PC-9 (cell line): ENCODE data around the gene RHOT1. TPM values are rescaled to one million over a fixed set of nuclear protein-coding genes. Genes with fewer than 3 reads are reported as not detected.

Experiments used
- BruUV-seq: library from RNA; stranded (reverse); fragments of 400-500 nt; replicated peaks from 2 replicates; lab custom pipeline; 2021; lab: Mats Ljungman, UMichigan
- CTCF ChIA-PET: fragments of 300-600 bp; sonication (Branson Sonifier 250); formaldehyde crosslinking; loops from one replicate; lab custom pipeline; 2022; ENCODE audit warnings: antibody characterized with exemption; lab: Charles Lee
- POLR2A ChIA-PET: fragments of 300-600 bp; sonication (Branson Sonifier 250); formaldehyde crosslinking; loops from one replicate; lab custom pipeline; 2022; ENCODE audit warnings: antibody characterized with exemption; ENCODE audit not compliant: unreplicated experiment; lab: Charles Lee
- DNase-seq, 2 experiments: peaks; one replicate each; pipeline versions ENCODE4 v3.0.0 to v3.0.0-alpha.2; 2015 to 2022; ENCODE audit warnings: mixed read lengths in 1 of 2
- H2AFZ ChIP-seq: fragments of 200-600 bp; sonication (generic); 2 replicates; pipeline ENCODE4 v1.8.1; 2017; ENCODE audit warnings: antibody characterized with exemption
- H3F3A ChIP-seq: fragments of 200-600 bp; sonication (generic); 2 replicates; pipeline ENCODE4 v1.8.1; 2017; ENCODE audit warnings: antibody characterized with exemption, mild to moderate bottlenecking, low read depth; ENCODE audit not compliant: insufficient read depth
- H3K27ac ChIP-seq: fragments of 200-600 bp; sonication (generic); 2 replicates; pipeline ENCODE4 v1.6.1; 2016; ENCODE audit warnings: mixed run types
- H3K27me3 ChIP-seq: fragments of 200-600 bp; sonication (generic); 2 replicates; pipeline ENCODE4 v1.6.1; 2016; ENCODE audit warnings: low read depth, mixed run types; ENCODE audit not compliant: insufficient read depth
- H3K36me3 ChIP-seq: fragments of 200-600 bp; sonication (generic); 2 replicates; pipeline ENCODE4 v1.6.1; 2016; ENCODE audit warnings: low read depth, mixed run types
- H3K4me1 ChIP-seq: fragments of 200-600 bp; sonication (generic); replicated peaks from 2 replicates; pipeline ENCODE4 v1.6.1; 2016; ENCODE audit warnings: mixed run types; ENCODE audit not compliant: insufficient read depth
- H3K4me2 ChIP-seq: fragments of 200-600 bp; sonication (generic); 2 replicates; pipeline ENCODE4 v1.6.1; 2017; ENCODE audit warnings: mixed run types
- H3K4me3 ChIP-seq: fragments of 200-600 bp; sonication (generic); 2 replicates; pipeline ENCODE4 v1.6.1; 2016; ENCODE audit warnings: mixed run types
- H3K79me2 ChIP-seq: fragments of 200-600 bp; sonication (generic); 2 replicates; pipeline ENCODE4 v1.6.1; 2017; ENCODE audit warnings: low read depth, mixed run types
- H3K9me2 ChIP-seq: fragments of 200-600 bp; sonication (generic); 2 replicates; pipeline ENCODE4 v1.8.1; 2017; ENCODE audit warnings: mild to moderate bottlenecking; ENCODE audit not compliant: insufficient read depth
- H3K9me3 ChIP-seq: fragments of 200-600 bp; sonication (generic); 2 replicates; pipeline ENCODE4 v1.8.1; 2016; ENCODE audit warnings: low read depth; ENCODE audit not compliant: insufficient read depth
- H4K20me1 ChIP-seq: fragments of 200-600 bp; sonication (generic); 2 replicates; pipeline ENCODE4 v1.8.1; 2017; ENCODE audit not compliant: insufficient read depth
- EZH2 ChIP-seq: fragments of 200-600 bp; sonication (generic); IDR thresholded peaks from 2 replicates; pipeline ENCODE4 v1.8.0; 2017; ENCODE audit warnings: antibody characterized with exemption, low read depth
- intact Hi-C: fragments of 100-400 bp; cut with micrococcal nuclease; formaldehyde crosslinking; loops from one replicate; pipeline ENCODE4 v1.10.0; 2022; ENCODE audit not compliant: unreplicated experiment
- total RNA-seq: library from RNA; stranded (reverse); gene quantifications from 2 replicates; pipeline ENCODE4 v1.2.3, GENCODE V29; 2021
- TF ChIP-seq, protein P1 (sequence below): fragments of 200-600 bp; sonication (generic); conservative IDR thresholded peaks from 2 replicates; pipeline ENCODE4 v1.6.1; 2017; ENCODE audit warnings: mixed run types, antibody characterized with exemption, mild to moderate bottlenecking, moderate library complexity

Gene RHOT1
- total RNA-seq, 1 experiment from 2014 or later, result 28.3 TPM

DNA sequence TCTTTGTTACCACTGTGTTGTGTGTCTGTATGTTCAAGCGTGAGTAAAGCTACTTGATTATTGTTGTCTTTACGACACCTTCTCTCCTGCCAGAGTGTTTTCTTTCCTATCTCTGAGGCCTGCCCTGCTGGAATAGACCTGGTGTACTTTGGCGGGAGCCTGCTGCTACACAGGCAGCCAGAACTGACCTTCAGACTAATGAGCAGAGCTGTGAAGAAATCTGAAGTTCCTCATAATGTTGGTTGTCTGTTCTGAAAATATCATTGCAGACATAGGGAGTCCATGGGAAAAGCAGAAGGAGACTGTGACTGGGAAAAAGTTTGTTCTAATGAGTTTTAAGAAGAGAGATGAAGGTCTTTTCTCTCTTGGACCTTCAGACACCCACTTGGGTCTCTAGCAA, 9.8 kb downstream of the RHOT1 start:
- intact Hi-C loops, result no loop called here
- Histone ChIP-seq H3F3A (no peaks in the 10 kb centered on the region), H3K36me3 (no peaks in the 10 kb centered on the region), H3K9me3 (no peaks in the 10 kb centered on the region), H3K27ac (no peak overlapping the region), H3K79me2 (peaks cover 25% of the 10 kb centered on the region), H3K9me2 (no peaks in the 10 kb centered on the region), H2AFZ (no peak overlapping the region), H3K4me2 (no peak overlapping the region), H3K4me1 (no peaks in the 10 kb centered on the region), H4K20me1 (peaks cover 11% of the 10 kb centered on the region; the same call in 1 of the 2 replicates), H3K27me3 (no peaks in the 10 kb centered on the region), H3K4me3 (no peak overlapping the region)
- ChIA-PET CTCF (no interaction called here), POLR2A (no interaction called here)
- TF ChIP-seq, protein P1, sequence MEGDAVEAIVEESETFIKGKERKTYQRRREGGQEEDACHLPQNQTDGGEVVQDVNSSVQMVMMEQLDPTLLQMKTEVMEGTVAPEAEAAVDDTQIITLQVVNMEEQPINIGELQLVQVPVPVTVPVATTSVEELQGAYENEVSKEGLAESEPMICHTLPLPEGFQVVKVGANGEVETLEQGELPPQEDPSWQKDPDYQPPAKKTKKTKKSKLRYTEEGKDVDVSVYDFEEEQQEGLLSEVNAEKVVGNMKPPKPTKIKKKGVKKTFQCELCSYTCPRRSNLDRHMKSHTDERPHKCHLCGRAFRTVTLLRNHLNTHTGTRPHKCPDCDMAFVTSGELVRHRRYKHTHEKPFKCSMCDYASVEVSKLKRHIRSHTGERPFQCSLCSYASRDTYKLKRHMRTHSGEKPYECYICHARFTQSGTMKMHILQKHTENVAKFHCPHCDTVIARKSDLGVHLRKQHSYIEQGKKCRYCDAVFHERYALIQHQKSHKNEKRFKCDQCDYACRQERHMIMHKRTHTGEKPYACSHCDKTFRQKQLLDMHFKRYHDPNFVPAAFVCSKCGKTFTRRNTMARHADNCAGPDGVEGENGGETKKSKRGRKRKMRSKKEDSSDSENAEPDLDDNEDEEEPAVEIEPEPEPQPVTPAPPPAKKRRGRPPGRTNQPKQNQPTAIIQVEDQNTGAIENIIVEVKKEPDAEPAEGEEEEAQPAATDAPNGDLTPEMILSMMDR, result no peak
- no peak for TF ChIP-seq EZH2
- no peak for DNase-seq
- no TSS peak for BruUV-seq

DNA sequence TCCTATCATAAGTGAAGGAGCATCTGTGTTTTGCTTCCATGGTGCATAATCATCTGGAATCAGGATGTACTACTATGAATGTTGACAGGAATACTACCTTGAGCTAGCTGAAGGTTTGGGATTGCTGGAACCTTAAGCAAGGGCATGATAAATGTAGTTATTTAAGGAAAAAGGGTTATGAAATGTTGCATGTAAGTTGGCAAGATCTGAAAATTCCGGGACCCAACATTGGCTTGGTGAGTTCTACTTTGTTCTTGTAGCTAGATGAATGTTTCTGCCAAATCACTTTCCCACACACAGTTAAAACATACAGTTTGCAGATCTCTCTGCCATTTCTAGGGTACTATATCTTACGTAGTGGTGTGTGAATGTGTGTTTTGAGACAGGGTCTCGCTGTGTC, 13.6 kb downstream of the RHOT1 start:
- no TSS peak for BruUV-seq
- DNase-seq, result no peak
- intact Hi-C loops, result no loop called here
- Histone ChIP-seq H3K27ac (no peak overlapping the region), H3K79me2 (peaks cover 9% of the 10 kb centered on the region), H3K9me2 (no peaks in the 10 kb centered on the region), H2AFZ (no peak overlapping the region), H3K9me3 (no peaks in the 10 kb centered on the region), H3K4me3 (no peak overlapping the region), H3F3A (no peaks in the 10 kb centered on the region), H3K4me1 (no peaks in the 10 kb centered on the region), H3K36me3 (peaks cover 4% of the 10 kb centered on the region; the same call in 1 of the 2 replicates), H3K27me3 (no peaks in the 10 kb centered on the region), H4K20me1 (0 out of 2 replicates have a peak, but pooled peaks cover 8% of the 10 kb centered on the region), H3K4me2 (no peak overlapping the region)
- TF ChIP-seq EZH2, result no peak
- TF ChIP-seq, protein P1, result no peak
- ChIA-PET CTCF (no interaction called here), POLR2A (no interaction called here)

DNA sequence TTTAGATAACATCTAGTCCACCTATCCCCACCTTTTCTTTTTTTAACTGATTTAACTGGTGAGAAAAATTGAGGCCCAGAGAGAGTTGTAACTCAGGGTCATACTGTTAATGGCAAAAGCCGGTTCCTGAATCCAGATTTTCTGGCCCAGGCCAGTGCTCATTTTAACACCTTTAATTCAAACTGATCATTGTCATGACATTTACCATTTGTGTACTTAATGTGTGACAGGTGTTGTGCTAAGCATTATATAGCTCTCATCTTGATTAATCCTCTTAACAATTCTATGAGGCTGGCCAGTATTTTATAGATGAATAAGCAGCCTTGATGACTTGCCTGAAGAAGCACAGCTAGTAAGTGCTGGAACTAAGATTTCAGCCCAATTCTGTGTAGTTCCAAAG, 14.4 kb downstream of the RHOT1 start:
- Histone ChIP-seq H3K4me1 (peaks cover 5% of the 10 kb centered on the region; the same call in 1 of the 2 replicates), H3K79me2 (peaks cover 4% of the 10 kb centered on the region; the same call in 1 of the 2 replicates), H3K36me3 (peaks cover 4% of the 10 kb centered on the region; the same call in 1 of the 2 replicates), H3K4me3 (no peak overlapping the region), H3K4me2 (no peak overlapping the region), H4K20me1 (0 out of 2 replicates have a peak, but pooled peaks cover 8% of the 10 kb centered on the region), H3K27ac (no peak overlapping the region), H3K27me3 (no peaks in the 10 kb centered on the region), H2AFZ (no peak overlapping the region), H3F3A (no peaks in the 10 kb centered on the region), H3K9me3 (no peaks in the 10 kb centered on the region), H3K9me2 (no peaks in the 10 kb centered on the region)
- no peak for DNase-seq
- TF ChIP-seq EZH2, result no peak
- TF ChIP-seq, protein P1, result no peak
- ChIA-PET CTCF (no interaction called here), POLR2A (no interaction called here)
- no TSS peak for BruUV-seq
- intact Hi-C loops, result no loop called here
